SK-N-SH (cell line): ENCODE data around the gene NFATC4. TPM values are rescaled to one million over a fixed set of nuclear protein-coding genes. Genes with fewer than 3 reads are reported as not detected.

Experiments
- CTCF ChIA-PET: fragments of 300-600, 350-600 bp; formaldehyde crosslinking; extraction: SDS; loops from one replicate; lab custom pipeline; 2021; lab: Yijun Ruan, JAX
- POLR2A ChIA-PET: fragments of 350-600 bp; sonication (Branson Sonifier 250); formaldehyde crosslinking; extraction: SDS; loops from one replicate; lab custom pipeline; 2020; ENCODE audit warnings: antibody characterized with exemption, inconsistent platforms; lab: Yijun Ruan, JAX
- DNase-seq: peaks from one replicate; pipeline ENCODE4 v3.0.0; 2012
- H2AFZ ChIP-seq: fragments of 200-600 bp; sonication (generic); 2 replicates; pipeline ENCODE4 v1.8.1; 2016; ENCODE audit warnings: antibody characterized with exemption, mild to moderate bottlenecking, low read depth
- H3F3A ChIP-seq: fragments of 200-600 bp; sonication (generic); replicated peaks from 2 replicates; pipeline ENCODE3; 2016; ENCODE audit warnings: antibody characterized with exemption, mild to moderate bottlenecking; ENCODE audit not compliant: insufficient read depth
- H3K27ac ChIP-seq, 2 experiments: fragments of 200-500 bp in 1 of 2; fragments of 200-600 bp in 1 of 2; sonication (Bioruptor generic) in 1 of 2; sonication (generic), shearing (Covaris generic) in 1 of 2; 2 replicates each; pipeline versions ENCODE4 v1.5.1 to v1.6.1; 2014 to 2016; ENCODE audit warnings: low read depth in 2 of 2, inconsistent platforms in 1 of 2, low read length in 1 of 2, mild to moderate bottlenecking in 1 of 2, mixed read lengths in 1 of 2
- H3K27me3 ChIP-seq: fragments of 200-600 bp; sonication (generic), shearing (Covaris generic); 2 replicates; pipeline ENCODE4 v1.6.1; 2016; ENCODE audit warnings: mixed run types; ENCODE audit not compliant: insufficient read depth
- H3K36me3 ChIP-seq, 2 experiments: fragments of 200-500 bp in 1 of 2; fragments of 200-600 bp in 1 of 2; sonication (Bioruptor generic) in 1 of 2; sonication (generic) in 1 of 2; replicated peaks in 1 of 2; 2 replicates each; pipeline versions ENCODE3 to v1.5.1; 2014 to 2016; ENCODE audit warnings: low read length in 1 of 2, mild to moderate bottlenecking in 1 of 2; ENCODE audit not compliant: insufficient read depth in 2 of 2, control insufficient read depth in 1 of 2
- H3K4me1 ChIP-seq, 2 experiments: fragments of 200-500 bp in 1 of 2; fragments of 200-600 bp in 1 of 2; sonication (Bioruptor generic) in 1 of 2; sonication (generic), shearing (Covaris generic) in 1 of 2; 2 replicates each; pipeline versions ENCODE4 v1.5.1 to v1.6.1; 2014 to 2016; ENCODE audit warnings: low read depth in 1 of 2, low read length in 1 of 2, mixed run types in 1 of 2; ENCODE audit not compliant: insufficient read depth in 2 of 2, control insufficient read depth in 1 of 2
- H3K4me2 ChIP-seq: fragments of 200-600 bp; sonication (generic), shearing (Covaris generic); 2 replicates; pipeline ENCODE4 v1.6.1; 2017; ENCODE audit warnings: mixed run types
- H3K4me3 ChIP-seq, 2 experiments: fragments of 200-500 bp in 1 of 2; fragments of 200-600 bp in 1 of 2; sonication (Bioruptor generic) in 1 of 2; sonication (generic), shearing (Covaris generic) in 1 of 2; 2 replicates each; pipeline versions ENCODE4 v1.5.1 to v1.8.1; 2014 to 2016; ENCODE audit warnings: low read depth in 2 of 2, inconsistent platforms in 1 of 2, low read length in 1 of 2, mild to moderate bottlenecking in 1 of 2, mixed read lengths in 1 of 2, moderate library complexity in 1 of 2
- H3K79me2 ChIP-seq: fragments of 200-600 bp; sonication (generic); 2 replicates; pipeline ENCODE4 v1.8.1; 2017; ENCODE audit warnings: mild to moderate bottlenecking; ENCODE audit not compliant: insufficient read depth
- H3K9ac ChIP-seq: fragments of 200-600 bp; sonication (generic); 2 replicates; pipeline ENCODE4 v1.6.1; 2017; ENCODE audit warnings: mixed run types
- H3K9me2 ChIP-seq: fragments of 200-600 bp; sonication (generic); 2 replicates; pipeline ENCODE4 v1.6.1; 2017; ENCODE audit warnings: mixed run types
- H3K9me3 ChIP-seq: fragments of 200-600 bp; sonication (generic); 2 replicates; pipeline ENCODE4 v1.6.1; 2017; ENCODE audit warnings: mixed run types, mild to moderate bottlenecking, moderate library complexity
- H4K20me1 ChIP-seq: fragments of 200-600 bp; sonication (generic); 2 replicates; pipeline ENCODE4 v1.6.1; 2017; ENCODE audit warnings: mild to moderate bottlenecking, mixed run types; ENCODE audit not compliant: insufficient read depth
- ELF1 ChIP-seq: IDR thresholded peaks from 2 replicates; pipeline ENCODE4 v1.4.0; 2012
- EP300 ChIP-seq, 2 experiments: IDR thresholded peaks; 2 replicates each; pipeline versions ENCODE4 v1.4.0 to v1.6.1; 2012; ENCODE audit warnings: borderline replicate concordance in 1 of 2, low read depth in 1 of 2, low read length in 1 of 2
- EZH2phosphoT487 ChIP-seq: fragments of 200-600 bp; sonication (generic); IDR thresholded peaks from 2 replicates; pipeline ENCODE4 v1.6.1; 2017; ENCODE audit warnings: low read depth, mixed run types, mild to moderate bottlenecking, antibody characterized with exemption, moderate library complexity, borderline replicate concordance
- FOSL2 ChIP-seq: IDR thresholded peaks from 2 replicates; pipeline ENCODE4 v1.4.0; 2012; ENCODE audit warnings: low read depth, mild to moderate bottlenecking, moderate library complexity, borderline replicate concordance
- FOXJ3 ChIP-seq: sonication (generic); formaldehyde crosslinking; IDR thresholded peaks from 2 replicates; pipeline ENCODE4 v1.5.1; 2020; ENCODE audit warnings: mild to moderate bottlenecking, missing genetic modification reagents
- FOXM1 ChIP-seq: IDR thresholded peaks from 2 replicates; pipeline ENCODE4 v1.4.0; 2012; ENCODE audit warnings: low read depth, mild to moderate bottlenecking
- GABPA ChIP-seq: IDR thresholded peaks from 2 replicates; pipeline ENCODE4 v1.4.0; 2012; ENCODE audit warnings: low read depth, mild to moderate bottlenecking
- MEF2A ChIP-seq: IDR thresholded peaks from 2 replicates; pipeline ENCODE4 v1.4.0; 2012; ENCODE audit warnings: low read depth, borderline replicate concordance
- RXRA ChIP-seq: IDR thresholded peaks from 2 replicates; pipeline ENCODE4 v1.4.0; 2012; ENCODE audit warnings: low read depth, mild to moderate bottlenecking, borderline replicate concordance
- TAF1 ChIP-seq: IDR thresholded peaks from 2 replicates; pipeline ENCODE4 v1.6.1; 2012; ENCODE audit warnings: low read depth, mild to moderate bottlenecking, low read length, moderate library complexity, borderline replicate concordance
- TEAD4 ChIP-seq: IDR thresholded peaks from 2 replicates; pipeline ENCODE4 v1.4.0; 2012; ENCODE audit warnings: mild to moderate bottlenecking, borderline replicate concordance; ENCODE audit not compliant: insufficient read depth
- YY1 ChIP-seq: IDR thresholded peaks from 2 replicates; pipeline ENCODE4 v1.4.0; 2012; ENCODE audit warnings: low read depth, mild to moderate bottlenecking
- WGBS: methylation state at CpG from one replicate; pipeline ENCODE4 v1.1.6; 2017; ENCODE audit warnings: low lambda C conversion rate; 5-methylcytosine and 5-hydroxymethylcytosine counted together
- polyA plus RNA-seq, 3 experiments: library from polyadenylated mRNA; depleted of rRNA; stranded (reverse); fragments of >200 nt; gene quantifications; 2 replicates each; pipeline ENCODE4 v1.2.3, GENCODE V29; 2012
- TF ChIP-seq, protein P1 (sequence below): IDR thresholded peaks from 2 replicates; pipeline ENCODE4 v1.6.1; 2012; ENCODE audit warnings: mild to moderate bottlenecking, low read depth, low read length, moderate library complexity
- TF ChIP-seq, protein P2 (sequence below): fragments of 150-350 bp; IDR thresholded peaks from 2 replicates; pipeline ENCODE4 v1.6.1; 2017; ENCODE audit warnings: antibody characterized with exemption, low read length, low read depth, borderline replicate concordance
- TF ChIP-seq, protein P3 (sequence below): fragments of 150-350 bp; IDR thresholded peaks from 2 replicates; pipeline ENCODE4 v1.6.1; 2016; ENCODE audit warnings: mild to moderate bottlenecking, low read depth, low read length

Gene NFATC4
- polyA plus RNA-seq, 1 of the 3 experiments (the other 2 are of a cell fraction), result 25.3 TPM

- TF ChIP-seq, protein P1, sequence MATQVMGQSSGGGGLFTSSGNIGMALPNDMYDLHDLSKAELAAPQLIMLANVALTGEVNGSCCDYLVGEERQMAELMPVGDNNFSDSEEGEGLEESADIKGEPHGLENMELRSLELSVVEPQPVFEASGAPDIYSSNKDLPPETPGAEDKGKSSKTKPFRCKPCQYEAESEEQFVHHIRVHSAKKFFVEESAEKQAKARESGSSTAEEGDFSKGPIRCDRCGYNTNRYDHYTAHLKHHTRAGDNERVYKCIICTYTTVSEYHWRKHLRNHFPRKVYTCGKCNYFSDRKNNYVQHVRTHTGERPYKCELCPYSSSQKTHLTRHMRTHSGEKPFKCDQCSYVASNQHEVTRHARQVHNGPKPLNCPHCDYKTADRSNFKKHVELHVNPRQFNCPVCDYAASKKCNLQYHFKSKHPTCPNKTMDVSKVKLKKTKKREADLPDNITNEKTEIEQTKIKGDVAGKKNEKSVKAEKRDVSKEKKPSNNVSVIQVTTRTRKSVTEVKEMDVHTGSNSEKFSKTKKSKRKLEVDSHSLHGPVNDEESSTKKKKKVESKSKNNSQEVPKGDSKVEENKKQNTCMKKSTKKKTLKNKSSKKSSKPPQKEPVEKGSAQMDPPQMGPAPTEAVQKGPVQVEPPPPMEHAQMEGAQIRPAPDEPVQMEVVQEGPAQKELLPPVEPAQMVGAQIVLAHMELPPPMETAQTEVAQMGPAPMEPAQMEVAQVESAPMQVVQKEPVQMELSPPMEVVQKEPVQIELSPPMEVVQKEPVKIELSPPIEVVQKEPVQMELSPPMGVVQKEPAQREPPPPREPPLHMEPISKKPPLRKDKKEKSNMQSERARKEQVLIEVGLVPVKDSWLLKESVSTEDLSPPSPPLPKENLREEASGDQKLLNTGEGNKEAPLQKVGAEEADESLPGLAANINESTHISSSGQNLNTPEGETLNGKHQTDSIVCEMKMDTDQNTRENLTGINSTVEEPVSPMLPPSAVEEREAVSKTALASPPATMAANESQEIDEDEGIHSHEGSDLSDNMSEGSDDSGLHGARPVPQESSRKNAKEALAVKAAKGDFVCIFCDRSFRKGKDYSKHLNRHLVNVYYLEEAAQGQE, result no peak
- TF ChIP-seq MEF2A (no peak), EP300 (IDR thresholded peaks at IDR 0.05; ENCODE audit: borderline replicate concordance in 1 of 2, low read depth in 1 of 2, low read length in 1 of 2) (no peak), RXRA (no peak), GABPA (no peak)
Measured at GRCh38 chr14:24324024-24324423, 44.0 kb upstream of the NFATC4 start (continued).

- 57% methylated on average over 5 of the region's 5 CpGs for WGBS
- H3K36me3 ChIP-seq, result no peaks in the 10 kb centered on the region
- TF ChIP-seq FOXM1 (no peak), TEAD4 (no peak), YY1 (no peak), TAF1 (no peak), EP300 (IDR thresholded peaks at IDR 0.05; ENCODE audit: borderline replicate concordance in 1 of 2, low read depth in 1 of 2, low read length in 1 of 2) (no peak), MEF2A (no peak)
- H3K4me1 ChIP-seq, result no peaks in the 10 kb centered on the region
- H2AFZ ChIP-seq, result no peak overlapping the region
- ChIA-PET CTCF (interaction anchor here (0.6 to 14.6 kb wide), 6 partner anchors 8 to 112 kb away, joined by 4 to 115 read pairs (median 49); partner anchors contain the start of genes ADCY4, CIDEB, KHNYN and LTB4R), POLR2A (interaction anchor here (0.6 kb wide), 1 partner anchor 800 kb away, joined by 3 read pairs; no protein-coding TSS in a partner anchor)
- H3K9me3 ChIP-seq, result no peaks in the 10 kb centered on the region
- no peak overlapping the region for H3K9ac ChIP-seq
- no peak overlapping the region for H3K4me3 ChIP-seq
- no peaks in the 10 kb centered on the region for H3K9me2 ChIP-seq
- H4K20me1 ChIP-seq, result no peaks in the 10 kb centered on the region
- peaks cover under 1% of the 10 kb centered on the region; the same call in 1 of the 2 replicates for H3K27me3 ChIP-seq
- no peaks in the 10 kb centered on the region for H3K79me2 ChIP-seq
- no peak overlapping the region for H3K4me2 ChIP-seq
- H3K27ac ChIP-seq, result no peak overlapping the region
- DNase-seq, result no peak
- no peaks in the 10 kb centered on the region for H3F3A ChIP-seq
Measured at GRCh38 chr14:24325041-24325530, 42.9 kb upstream of the NFATC4 start.

DNA sequence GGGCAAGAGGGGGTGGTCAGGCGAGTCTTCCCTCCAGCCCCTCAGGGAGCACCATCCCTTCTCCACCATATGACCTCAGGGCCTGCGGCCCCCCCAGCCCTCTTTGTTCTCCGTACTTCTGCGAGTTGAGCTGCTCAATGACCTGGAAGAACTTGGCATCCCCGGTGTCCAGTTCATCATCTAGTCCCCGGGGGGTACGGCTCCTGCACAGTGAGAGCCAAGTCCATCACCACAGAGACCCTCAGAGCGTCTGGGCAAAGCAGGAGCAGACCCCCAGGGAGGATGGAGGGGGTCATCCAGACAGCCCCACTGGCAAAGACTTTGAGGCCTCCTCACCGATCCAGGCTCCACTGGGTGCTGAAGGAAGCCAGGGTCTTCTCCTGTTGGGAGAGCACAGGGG lies 42.0 kb upstream of the NFATC4 start:
- WGBS, result 32% methylated on average over 7 of the region's 9 CpGs
- TF ChIP-seq, protein P2, sequence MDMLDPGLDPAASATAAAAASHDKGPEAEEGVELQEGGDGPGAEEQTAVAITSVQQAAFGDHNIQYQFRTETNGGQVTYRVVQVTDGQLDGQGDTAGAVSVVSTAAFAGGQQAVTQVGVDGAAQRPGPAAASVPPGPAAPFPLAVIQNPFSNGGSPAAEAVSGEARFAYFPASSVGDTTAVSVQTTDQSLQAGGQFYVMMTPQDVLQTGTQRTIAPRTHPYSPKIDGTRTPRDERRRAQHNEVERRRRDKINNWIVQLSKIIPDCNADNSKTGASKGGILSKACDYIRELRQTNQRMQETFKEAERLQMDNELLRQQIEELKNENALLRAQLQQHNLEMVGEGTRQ, result no peak
- TF ChIP-seq FOSL2 (no peak), FOXJ3 (CRISPR knock-in tag) (no peak), GABPA (no peak), EZH2phosphoT487 (no peak), ELF1 (no peak)
- TF ChIP-seq, protein P3, sequence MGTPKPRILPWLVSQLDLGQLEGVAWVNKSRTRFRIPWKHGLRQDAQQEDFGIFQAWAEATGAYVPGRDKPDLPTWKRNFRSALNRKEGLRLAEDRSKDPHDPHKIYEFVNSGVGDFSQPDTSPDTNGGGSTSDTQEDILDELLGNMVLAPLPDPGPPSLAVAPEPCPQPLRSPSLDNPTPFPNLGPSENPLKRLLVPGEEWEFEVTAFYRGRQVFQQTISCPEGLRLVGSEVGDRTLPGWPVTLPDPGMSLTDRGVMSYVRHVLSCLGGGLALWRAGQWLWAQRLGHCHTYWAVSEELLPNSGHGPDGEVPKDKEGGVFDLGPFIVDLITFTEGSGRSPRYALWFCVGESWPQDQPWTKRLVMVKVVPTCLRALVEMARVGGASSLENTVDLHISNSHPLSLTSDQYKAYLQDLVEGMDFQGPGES, result no peak
- H3K9me2 ChIP-seq, result no peaks in the 10 kb centered on the region
- H4K20me1 ChIP-seq, result no peaks in the 10 kb centered on the region
- no peak overlapping the region for H3K4me2 ChIP-seq
- H3K36me3 ChIP-seq, result no peaks in the 10 kb centered on the region
- CTCF ChIA-PET, result interaction anchor here (3.9 to 14.6 kb wide), 5 partner anchors 7 to 111 kb away, joined by 36 to 115 read pairs (median 62); partner anchors contain the start of genes ADCY4, CBLN3, CIDEB and KHNYN
- H3K9ac ChIP-seq, result no peak overlapping the region
- DNase-seq, result peak; percentile 9
- no peaks in the 10 kb centered on the region for H3K4me1 ChIP-seq
- H3K27ac ChIP-seq, result no peak overlapping the region
- H3K27me3 ChIP-seq, result no peaks in the 10 kb centered on the region
- no peaks in the 10 kb centered on the region for H3K79me2 ChIP-seq
- no peaks in the 10 kb centered on the region for H3K9me3 ChIP-seq
- H3F3A ChIP-seq, result no peaks in the 10 kb centered on the region
- POLR2A ChIA-PET, result no interaction called here
- no peak overlapping the region for H3K4me3 ChIP-seq
- H2AFZ ChIP-seq, result no peak overlapping the region
